GM19193 (cell line): ENCODE data around the gene MICALL1.

Experiments used
- POLR2A ChIP-seq: IDR thresholded peaks from 4 replicates; pipeline ENCODE4 v1.6.1; 2011; ENCODE audit not compliant: insufficient read depth, insufficient read length; ENCODE audit errors: extremely low read depth

Gene MICALL1

GRCh38 chr22:37905534-37906363 lies at the start of gene MICALL1:
TSS of gene MICALL1 (plus strand) at chr22:37906297. CDS start at chr22:37906423, 126 bp downstream.
- TF ChIP-seq POLR2A, result no peak

GRCh38 chr22:37860796-37861421 lies 45.2 kb upstream of the MICALL1 start:
- TF ChIP-seq POLR2A, result no peak

GRCh38 chr22:37862570-37863325 lies 43.3 kb upstream of the MICALL1 start:
- TF ChIP-seq POLR2A, result no peak

- TF ChIP-seq POLR2A, result no peak
Observed at GRCh38 chr22:37865510-37865909, 40.6 kb upstream of the MICALL1 start.

GRCh38 chr22:37870273-37870672 lies 35.8 kb upstream of the MICALL1 start:
- no peak for TF ChIP-seq POLR2A

- no peak for TF ChIP-seq POLR2A
Observed at GRCh38 chr22:37880668-37881440, 25.2 kb upstream of the MICALL1 start.

- no peak for TF ChIP-seq POLR2A
Observed at GRCh38 chr22:37884420-37884819, 21.7 kb upstream of the MICALL1 start.

GRCh38 chr22:37887584-37888378 lies 18.3 kb upstream of the MICALL1 start:
- no peak for TF ChIP-seq POLR2A

- TF ChIP-seq POLR2A, result no peak
Observed at GRCh38 chr22:37891926-37892325, 14.2 kb upstream of the MICALL1 start.

- no peak for TF ChIP-seq POLR2A
Observed at GRCh38 chr22:37892566-37893335, 13.3 kb upstream of the MICALL1 start.

GRCh38 chr22:37893583-37893983 lies 12.5 kb upstream of the MICALL1 start:
- TF ChIP-seq POLR2A, result no peak

GRCh38 chr22:37894939-37895670 lies 11.0 kb upstream of the MICALL1 start:
- TF ChIP-seq POLR2A, result no peak
